ENCODE results near the gene BMP2. TPM values are rescaled to one million over a fixed set of nuclear protein-coding genes. Genes with fewer than 3 reads are reported as not detected.

BMP2 gene
- total RNA-seq, 1 donor from 2014 or later = 0.07 TPM

DNA sequence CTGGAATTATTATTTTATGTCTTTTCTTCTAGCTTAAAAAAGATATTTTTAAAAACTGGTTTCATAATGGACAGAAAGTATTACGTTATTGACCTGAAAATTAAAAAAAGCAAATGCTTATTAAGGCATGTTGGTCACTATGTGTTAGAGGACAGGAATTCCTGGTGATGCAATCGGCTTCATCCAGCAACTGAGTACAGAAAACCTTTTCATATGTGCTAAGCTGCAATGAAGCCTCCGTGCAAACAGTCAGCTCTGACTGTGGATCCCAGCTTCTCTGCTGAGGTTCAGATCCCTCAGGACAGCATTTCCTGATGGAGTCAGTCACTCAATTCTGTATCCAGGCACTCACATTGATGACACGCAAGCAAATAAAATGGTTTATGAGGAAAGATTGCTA lies 22.7 kb upstream of the BMP2 start:
- intact Hi-C loops (cut with micrococcal nuclease) = no loop called here
- no peaks in the 10 kb centered on the region for H3K4me1 Mint-ChIP-seq (ENCODE audit: low read depth)
- no peak for DNase-seq (ENCODE audit: low spot score)
- no peaks in the 10 kb centered on the region for H3K27me3 Mint-ChIP-seq (ENCODE audit: low read depth)
- no peak overlapping the region for H3K4me3 Mint-ChIP-seq (ENCODE audit: low read depth)
- H3K36me3 Mint-ChIP-seq (ENCODE audit: low read depth) = no peaks in the 10 kb centered on the region
- H3K27ac Mint-ChIP-seq = no peak overlapping the region
- H3K9me3 Mint-ChIP-seq = no peaks in the 10 kb centered on the region

DNA sequence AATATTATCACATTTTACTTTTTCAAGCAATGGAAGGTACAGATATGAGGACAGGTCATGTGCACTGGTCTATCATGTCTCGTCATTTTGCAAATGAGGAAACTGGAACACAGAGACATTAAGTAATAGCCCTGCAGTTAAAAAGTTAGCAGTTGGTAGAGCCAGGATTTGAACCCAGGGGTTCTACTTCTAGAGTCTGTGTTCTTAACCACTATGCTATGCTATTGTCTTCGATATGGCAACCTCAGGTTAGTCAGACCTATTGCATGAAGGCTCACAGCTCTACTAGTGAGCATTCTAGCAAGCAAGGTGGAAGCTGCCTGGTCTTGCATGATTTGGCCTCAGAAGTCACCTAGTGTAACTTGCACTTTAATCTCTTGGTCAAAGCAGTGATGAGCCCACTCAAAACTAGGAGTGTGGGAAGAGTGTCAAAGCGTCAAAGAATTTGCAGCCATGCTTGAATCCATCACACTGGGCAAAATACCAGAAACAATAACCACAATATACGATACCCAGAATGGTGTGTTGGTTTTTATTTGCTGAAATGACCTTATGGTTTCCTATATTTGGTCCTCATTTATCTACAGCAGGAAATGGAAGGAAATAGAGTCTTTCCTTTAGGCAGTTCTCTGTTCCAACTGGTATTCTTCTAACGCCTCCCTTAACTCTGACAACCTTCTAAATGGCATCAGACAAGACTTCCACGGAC lies 20.4 kb upstream of the BMP2 start:
- no peaks in the 10 kb centered on the region for H3K4me1 Mint-ChIP-seq (ENCODE audit: low read depth)
- H3K36me3 Mint-ChIP-seq (ENCODE audit: low read depth) = no peaks in the 10 kb centered on the region
- H3K9me3 Mint-ChIP-seq = no peaks in the 10 kb centered on the region
- DNase-seq (ENCODE audit: low spot score) = no peak
- no peaks in the 10 kb centered on the region for H3K27me3 Mint-ChIP-seq (ENCODE audit: low read depth)
- no peak overlapping the region for H3K4me3 Mint-ChIP-seq (ENCODE audit: low read depth)
- intact Hi-C loops (cut with micrococcal nuclease) = no loop called here
- no peak overlapping the region for H3K27ac Mint-ChIP-seq

DNA sequence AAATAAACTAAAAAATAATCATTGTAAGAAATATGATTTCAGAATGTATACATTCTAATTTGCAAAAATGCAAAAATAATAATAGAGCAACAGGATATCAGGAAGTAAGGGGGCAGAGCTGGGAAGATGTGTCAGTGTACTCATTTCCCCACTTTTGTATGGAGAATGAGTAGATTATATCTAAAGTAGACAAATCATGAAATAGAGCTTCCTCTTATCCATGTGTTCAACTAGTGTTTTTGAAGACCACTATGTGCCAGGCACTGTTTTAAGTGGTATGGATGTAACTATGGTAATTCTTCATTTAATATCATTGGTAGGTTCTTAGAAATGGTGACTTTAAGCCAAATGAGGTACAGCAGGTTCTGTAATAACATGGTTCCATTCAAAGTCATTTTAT lies 17.0 kb upstream of the BMP2 start:
- Mint-ChIP-seq H3K4me3 (ENCODE audit: low read depth) (no peak overlapping the region), H3K36me3 (ENCODE audit: low read depth) (no peaks in the 10 kb centered on the region), H3K27ac (no peak overlapping the region), H3K27me3 (ENCODE audit: low read depth) (no peaks in the 10 kb centered on the region), H3K9me3 (no peaks in the 10 kb centered on the region), H3K4me1 (ENCODE audit: low read depth) (no peaks in the 10 kb centered on the region)
- no peak for DNase-seq (ENCODE audit: low spot score)
- intact Hi-C loops (cut with micrococcal nuclease) = no loop called here

DNA sequence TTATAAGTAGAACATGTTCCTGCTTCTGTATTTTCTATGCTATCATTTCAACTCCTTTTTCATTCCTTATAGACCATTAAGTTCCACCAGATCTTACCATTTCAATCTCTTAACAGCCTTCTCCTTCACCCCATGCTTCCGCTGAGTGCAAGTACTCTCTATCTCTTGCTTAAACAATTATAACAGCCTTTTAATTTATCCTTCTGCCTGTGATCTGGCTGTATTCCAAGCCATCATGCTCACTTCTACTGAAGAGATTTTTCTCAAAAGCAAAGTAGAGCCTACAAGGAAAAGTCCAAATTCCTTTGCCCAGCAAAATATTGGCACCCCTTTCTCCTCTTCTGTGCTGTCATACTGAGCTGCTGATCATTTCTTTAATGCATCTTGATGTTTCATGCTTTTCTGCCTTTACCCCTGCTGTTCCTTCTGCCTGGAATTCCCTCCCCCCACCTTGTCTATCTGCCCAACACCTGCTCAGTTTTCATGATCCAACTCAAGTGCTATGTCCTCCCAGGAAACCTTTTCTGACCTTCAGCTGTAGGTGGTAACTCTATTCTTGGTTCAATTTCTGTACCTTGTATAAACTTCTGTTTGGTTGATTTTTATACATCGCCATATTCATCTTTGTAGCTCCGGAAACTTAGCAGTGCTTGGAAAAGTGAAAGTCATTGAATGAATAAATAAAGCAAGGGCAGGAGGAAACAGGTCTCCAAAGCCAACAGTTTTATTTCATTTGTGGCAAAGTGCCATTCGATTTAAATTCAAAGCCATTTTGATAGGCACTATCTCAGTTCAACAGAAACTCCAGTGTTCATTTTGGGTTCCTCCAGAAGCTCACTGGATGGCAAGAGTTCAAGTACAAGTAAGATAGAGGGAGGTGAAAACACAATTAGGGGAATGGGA lies 10.5 kb upstream of the BMP2 start:
- Mint-ChIP-seq H3K27me3 (ENCODE audit: low read depth) (no peaks in the 10 kb centered on the region), H3K36me3 (ENCODE audit: low read depth) (no peaks in the 10 kb centered on the region), H3K4me1 (ENCODE audit: low read depth) (no peaks in the 10 kb centered on the region), H3K4me3 (ENCODE audit: low read depth) (no peak overlapping the region), H3K9me3 (no peaks in the 10 kb centered on the region), H3K27ac (no peak overlapping the region)
- intact Hi-C loops (cut with micrococcal nuclease) = no loop called here
- no peak for DNase-seq (ENCODE audit: low spot score)

DNA sequence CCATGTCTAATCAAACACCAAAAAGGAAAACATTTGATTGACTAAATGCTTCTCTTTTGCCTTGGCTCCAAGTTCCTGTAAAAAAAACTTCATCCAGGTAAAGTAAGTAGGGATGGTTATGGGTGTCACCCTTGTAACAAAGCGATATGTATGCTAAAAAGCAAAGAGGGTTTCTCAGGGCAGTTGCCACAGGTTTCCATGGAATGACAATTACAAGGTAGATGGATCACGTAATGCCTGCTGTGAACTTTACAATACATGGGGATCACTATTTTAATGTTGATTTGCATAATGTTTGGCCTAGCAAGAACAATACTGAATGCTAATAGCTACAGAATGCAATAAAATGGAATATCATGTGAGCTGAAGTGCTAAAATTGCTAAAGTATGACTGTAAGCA lies 2.9 kb upstream of the BMP2 start:
- Mint-ChIP-seq H3K36me3 (ENCODE audit: low read depth) (no peaks in the 10 kb centered on the region), H3K27me3 (ENCODE audit: low read depth) (peaks cover 28% of the 10 kb centered on the region), H3K9me3 (no peaks in the 10 kb centered on the region), H3K4me3 (ENCODE audit: low read depth) (no peak overlapping the region), H3K4me1 (ENCODE audit: low read depth) (peaks cover 1% of the 10 kb centered on the region), H3K27ac (no peak overlapping the region)
- intact Hi-C loops (cut with micrococcal nuclease) = loop anchor here (5.0 to 10.0 kb wide), 4 partner anchors 330 to 1100 kb away; no protein-coding TSS in a partner anchor
- no peak for DNase-seq (ENCODE audit: low spot score)

DNA sequence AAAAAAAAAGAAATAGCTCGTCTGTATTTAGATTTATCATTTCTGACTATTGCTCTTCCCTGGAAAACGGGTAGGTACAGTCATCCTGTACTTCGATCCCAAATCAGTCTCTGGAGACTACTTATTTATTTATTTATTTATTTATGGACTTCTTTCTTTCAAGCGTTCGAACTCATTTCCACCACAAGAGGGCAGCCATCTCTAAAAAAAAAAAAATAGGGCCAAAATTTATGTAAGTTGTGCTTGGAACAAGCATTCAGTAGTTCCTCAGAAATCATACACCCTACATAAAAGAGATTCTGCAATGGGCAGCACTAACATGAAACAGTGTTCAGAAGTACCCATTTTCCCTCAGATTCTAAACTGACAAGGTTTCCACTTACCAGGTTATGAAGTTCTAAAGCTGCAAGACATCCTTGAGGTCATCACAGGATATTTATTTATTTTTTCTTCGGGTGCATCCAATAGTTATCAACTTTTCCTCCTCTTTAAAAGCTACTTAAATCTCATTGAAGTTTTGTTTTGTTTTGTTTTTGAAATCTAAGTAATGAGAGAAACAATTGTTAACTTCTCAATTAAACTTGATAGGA lies 1.9 kb upstream of the BMP2 start:
- Mint-ChIP-seq H3K4me1 (ENCODE audit: low read depth) (peaks cover 2% of the 10 kb centered on the region), H3K4me3 (ENCODE audit: low read depth) (no peak overlapping the region), H3K27ac (no peak overlapping the region), H3K9me3 (no peaks in the 10 kb centered on the region), H3K27me3 (ENCODE audit: low read depth) (peaks cover 33% of the 10 kb centered on the region), H3K36me3 (ENCODE audit: low read depth) (no peaks in the 10 kb centered on the region)
- DNase-seq (ENCODE audit: low spot score) = no peak
- intact Hi-C loops (cut with micrococcal nuclease) = loop anchor here (5.0 to 10.0 kb wide), 4 partner anchors 329 to 1099 kb away; no protein-coding TSS in a partner anchor

DNA sequence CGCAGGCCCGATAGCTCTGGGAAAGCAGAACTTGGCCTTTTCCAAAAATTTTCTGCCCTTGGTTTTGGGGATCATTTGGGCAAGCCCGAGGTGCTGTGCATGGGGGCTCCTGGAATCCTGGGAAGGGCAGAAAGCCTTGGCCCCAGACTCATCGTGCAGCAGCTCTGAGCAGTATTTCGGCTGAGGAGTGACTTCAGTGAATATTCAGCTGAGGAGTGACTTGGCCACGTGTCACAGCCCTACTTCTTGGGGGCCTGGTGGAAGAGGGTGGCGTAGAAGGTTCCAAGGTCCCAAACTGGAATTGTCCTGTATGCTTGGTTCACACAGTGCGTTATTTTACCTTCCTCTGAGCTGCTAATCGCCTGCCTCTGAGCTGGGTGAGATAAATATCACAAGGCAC lies 1.1 kb upstream of the BMP2 start:
- no peak for DNase-seq (ENCODE audit: low spot score)
- Mint-ChIP-seq H3K9me3 (no peaks in the 10 kb centered on the region), H3K4me1 (ENCODE audit: low read depth) (peaks cover 2% of the 10 kb centered on the region), H3K36me3 (ENCODE audit: low read depth) (no peaks in the 10 kb centered on the region), H3K27me3 (ENCODE audit: low read depth) (peaks cover 42% of the 10 kb centered on the region), H3K27ac (no peak overlapping the region), H3K4me3 (ENCODE audit: low read depth) (no peak overlapping the region)
- intact Hi-C loops (cut with micrococcal nuclease) = loop anchor here (5.0 to 10.0 kb wide), 4 partner anchors 328 to 1098 kb away; no protein-coding TSS in a partner anchor

DNA sequence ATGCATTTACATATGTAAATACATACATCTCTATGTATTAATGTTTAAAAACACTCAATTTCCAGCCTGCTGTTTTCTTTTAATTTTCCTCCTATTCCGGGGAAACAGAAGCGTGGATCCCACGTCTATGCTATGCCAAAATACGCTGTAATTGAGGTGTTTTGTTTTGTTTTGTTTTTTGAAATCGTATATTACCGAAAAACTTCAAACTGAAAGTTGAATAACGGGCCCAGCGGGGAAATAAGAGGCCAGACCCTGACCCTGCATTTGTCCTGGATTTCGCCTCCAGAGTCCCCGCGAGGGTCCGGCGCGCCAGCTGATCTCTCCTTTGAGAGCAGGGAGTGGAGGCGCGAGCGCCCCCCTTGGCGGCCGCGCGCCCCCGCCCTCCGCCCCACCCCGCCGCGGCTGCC lies 355 bp upstream of the BMP2 start:
- Mint-ChIP-seq H3K9me3 (no peaks in the 10 kb centered on the region), H3K36me3 (ENCODE audit: low read depth) (no peaks in the 10 kb centered on the region), H3K4me3 (ENCODE audit: low read depth) (peak overlapping the region; percentile 52), H3K4me1 (ENCODE audit: low read depth) (peaks cover 2% of the 10 kb centered on the region), H3K27me3 (ENCODE audit: low read depth) (peaks cover 46% of the 10 kb centered on the region), H3K27ac (no peak overlapping the region)
- intact Hi-C loops (cut with micrococcal nuclease) = loop anchor here (5.0 to 10.0 kb wide), 4 partner anchors 328 to 1098 kb away; no protein-coding TSS in a partner anchor
- no peak for DNase-seq (ENCODE audit: low spot score)

DNA sequence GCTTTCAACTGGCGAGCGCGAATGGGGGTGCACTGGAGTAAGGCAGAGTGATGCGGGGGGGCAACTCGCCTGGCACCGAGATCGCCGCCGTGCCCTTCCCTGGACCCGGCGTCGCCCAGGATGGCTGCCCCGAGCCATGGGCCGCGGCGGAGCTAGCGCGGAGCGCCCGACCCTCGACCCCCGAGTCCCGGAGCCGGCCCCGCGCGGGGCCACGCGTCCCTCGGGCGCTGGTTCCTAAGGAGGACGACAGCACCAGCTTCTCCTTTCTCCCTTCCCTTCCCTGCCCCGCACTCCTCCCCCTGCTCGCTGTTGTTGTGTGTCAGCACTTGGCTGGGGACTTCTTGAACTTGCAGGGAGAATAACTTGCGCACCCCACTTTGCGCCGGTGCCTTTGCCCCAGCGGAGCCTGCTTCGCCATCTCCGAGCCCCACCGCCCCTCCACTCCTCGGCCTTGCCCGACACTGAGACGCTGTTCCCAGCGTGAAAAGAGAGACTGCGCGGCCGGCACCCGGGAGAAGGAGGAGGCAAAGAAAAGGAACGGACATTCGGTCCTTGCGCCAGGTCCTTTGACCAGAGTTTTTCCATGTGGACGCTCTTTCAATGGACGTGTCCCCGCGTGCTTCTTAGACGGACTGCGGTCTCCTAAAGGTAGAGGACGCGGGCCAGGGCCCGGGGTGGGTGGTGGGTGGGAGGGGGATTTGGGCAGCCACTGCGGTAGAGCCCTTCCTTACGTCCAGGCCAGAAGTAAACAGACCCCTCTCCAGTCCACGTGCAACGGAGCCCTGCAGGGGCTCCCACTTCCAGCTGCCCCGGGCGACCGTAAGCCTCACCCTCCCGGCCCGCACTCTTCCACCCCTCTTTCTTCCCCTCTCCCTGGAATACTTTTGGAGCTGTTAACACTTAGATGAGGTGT lies 998 bp downstream of the BMP2 start:
- H3K9me3 Mint-ChIP-seq = no peaks in the 10 kb centered on the region
- H3K4me3 Mint-ChIP-seq (ENCODE audit: low read depth) = no peak overlapping the region

DNA sequence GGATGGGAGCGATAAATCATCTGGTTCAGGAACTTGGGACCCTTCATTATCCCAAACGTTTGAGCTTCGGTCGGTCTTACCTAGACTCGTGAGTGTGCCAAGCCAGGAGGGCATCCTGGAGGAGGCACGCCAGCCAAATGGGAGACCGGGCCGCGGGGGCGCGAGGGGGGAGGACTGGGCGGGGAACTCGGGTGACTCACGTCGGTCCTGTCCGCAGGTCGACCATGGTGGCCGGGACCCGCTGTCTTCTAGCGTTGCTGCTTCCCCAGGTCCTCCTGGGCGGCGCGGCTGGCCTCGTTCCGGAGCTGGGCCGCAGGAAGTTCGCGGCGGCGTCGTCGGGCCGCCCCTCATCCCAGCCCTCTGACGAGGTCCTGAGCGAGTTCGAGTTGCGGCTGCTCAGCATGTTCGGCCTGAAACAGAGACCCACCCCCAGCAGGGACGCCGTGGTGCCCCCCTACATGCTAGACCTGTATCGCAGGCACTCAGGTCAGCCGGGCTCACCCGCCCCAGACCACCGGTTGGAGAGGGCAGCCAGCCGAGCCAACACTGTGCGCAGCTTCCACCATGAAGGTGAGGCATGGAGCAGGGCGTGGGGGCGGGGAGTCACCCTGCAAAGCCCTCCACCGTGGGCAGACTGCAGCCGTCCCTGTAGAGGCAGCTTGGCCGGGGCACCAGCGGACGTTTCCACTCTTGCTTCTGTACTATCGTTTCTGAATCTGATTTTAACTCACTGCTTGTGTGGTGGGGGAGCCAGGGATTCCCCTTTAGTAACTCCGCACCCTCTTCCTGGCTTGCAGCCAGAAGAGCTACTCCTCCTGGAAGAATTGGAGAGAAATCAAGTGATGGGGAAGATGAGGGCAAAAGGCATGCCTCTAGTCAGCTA lies 2.7 kb downstream of the BMP2 start:
- no peaks in the 10 kb centered on the region for H3K36me3 Mint-ChIP-seq (ENCODE audit: low read depth)
- DNase-seq (ENCODE audit: low spot score) = no peak
- H3K4me1 Mint-ChIP-seq (ENCODE audit: low read depth) = peaks cover 2% of the 10 kb centered on the region
- H3K27ac Mint-ChIP-seq = no peak overlapping the region
- peaks cover 45% of the 10 kb centered on the region for H3K27me3 Mint-ChIP-seq (ENCODE audit: low read depth)
- H3K9me3 Mint-ChIP-seq = no peaks in the 10 kb centered on the region
- H3K4me3 Mint-ChIP-seq (ENCODE audit: low read depth) = no peak overlapping the region
- intact Hi-C loops (cut with micrococcal nuclease) = loop anchor here (5.0 to 10.0 kb wide), 4 partner anchors 325 to 1095 kb away; no protein-coding TSS in a partner anchor

More for the DNA sequence above, 998 bp downstream of the BMP2 start:
- DNase-seq (ENCODE audit: low spot score) = no peak
- H3K4me1 Mint-ChIP-seq (ENCODE audit: low read depth) = peaks cover 2% of the 10 kb centered on the region
- peaks cover 46% of the 10 kb centered on the region for H3K27me3 Mint-ChIP-seq (ENCODE audit: low read depth)
- no peaks in the 10 kb centered on the region for H3K36me3 Mint-ChIP-seq (ENCODE audit: low read depth)
- intact Hi-C loops (cut with micrococcal nuclease) = loop anchor here (5.0 to 10.0 kb wide), 4 partner anchors 326 to 1096 kb away; no protein-coding TSS in a partner anchor
- H3K27ac Mint-ChIP-seq = no peak overlapping the region

DNA sequence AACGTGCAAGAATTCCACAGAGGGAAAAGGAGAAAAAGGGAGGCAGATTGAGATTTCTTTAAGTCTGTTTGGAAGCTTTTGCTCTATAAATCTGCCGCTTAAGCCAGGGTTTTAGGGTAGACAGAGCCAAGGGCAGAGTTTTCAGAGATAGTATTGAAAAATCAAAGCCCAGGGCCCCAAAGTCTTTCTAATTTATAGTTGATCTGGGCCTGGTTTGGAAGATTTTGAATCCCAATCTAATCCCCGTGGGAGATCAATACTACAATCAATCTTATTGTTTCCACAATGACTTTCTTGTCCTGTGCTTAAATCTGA lies 3.3 kb downstream of the BMP2 start:
- no peak for DNase-seq (ENCODE audit: low spot score)
- Mint-ChIP-seq H3K27me3 (ENCODE audit: low read depth) (peaks cover 39% of the 10 kb centered on the region), H3K4me1 (ENCODE audit: low read depth) (peaks cover 2% of the 10 kb centered on the region), H3K36me3 (ENCODE audit: low read depth) (no peaks in the 10 kb centered on the region), H3K27ac (no peak overlapping the region), H3K9me3 (no peaks in the 10 kb centered on the region), H3K4me3 (ENCODE audit: low read depth) (no peak overlapping the region)
- intact Hi-C loops (cut with micrococcal nuclease) = no loop called here

All from activated T-helper 2 cell treated with anti-CD3 and anti-CD28 coated beads, Interferon-gamma antibody, Interleukin-2, Interleukin-4, amounts not matched to agents 10 μg/mL and 5 μg/mL and 100 μg/mL, durations not matched to agents 14 hours and 24 hours and 36 hours (primary cell).